OCI-M1 (cell line): ENCODE results near the gene HDAC4.
A peak's percentile ranks its signal among the peaks of the same experiment; 100 is the strongest.

Source experiments
- DNase-seq: peaks from one replicate; lab custom pipeline; 2025; lab: John Stamatoyannopoulos, UW

Gene HDAC4

GRCh38 chr2:239152239-239152915 lies 248.4 kb downstream of the HDAC4 start:
- no peak for DNase-seq

DNA sequence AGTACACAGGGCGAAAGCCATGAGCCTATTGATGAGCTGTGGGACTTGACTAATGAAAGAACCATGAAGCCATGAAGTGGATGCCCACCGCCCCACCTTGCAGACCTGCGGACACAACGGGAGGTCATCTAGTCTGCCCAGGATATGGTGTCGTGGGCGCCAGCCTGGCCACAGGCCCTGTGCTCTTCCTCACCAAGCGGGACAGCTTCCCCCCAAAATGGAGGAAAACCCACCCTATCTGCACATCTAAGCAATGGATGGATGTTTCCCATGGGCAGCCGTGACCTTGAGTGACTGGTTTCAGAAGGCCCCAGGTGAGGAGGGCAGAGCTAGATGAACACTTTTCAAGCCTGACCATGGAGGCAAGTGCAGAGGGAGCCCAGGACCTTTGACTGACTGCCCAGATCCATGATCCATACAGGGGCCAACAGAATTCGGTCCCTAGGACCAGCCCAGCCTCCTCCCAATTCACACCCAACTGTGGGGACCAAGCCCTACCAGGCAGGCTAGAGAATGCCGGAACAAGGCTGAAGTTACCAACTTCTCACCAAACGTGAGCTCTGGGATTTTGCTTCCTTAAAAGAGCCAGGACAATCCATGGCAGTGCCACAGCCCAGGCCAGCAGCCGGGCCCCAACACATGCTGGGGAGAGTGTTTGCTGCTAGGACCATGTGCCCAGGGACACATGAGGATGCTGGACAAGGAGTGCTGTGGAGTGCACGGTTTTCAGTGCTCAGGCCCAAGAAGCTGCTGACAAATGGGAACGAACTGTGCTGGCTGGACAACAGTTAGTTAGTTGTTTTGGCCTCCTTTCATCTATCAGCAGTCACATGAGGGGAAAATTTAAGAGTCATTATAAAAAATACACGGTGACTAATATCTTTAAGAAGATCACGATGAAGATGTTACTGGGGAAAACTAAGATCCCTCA lies 249.4 kb downstream of the HDAC4 start:
- DNase-seq: no peak

DNA sequence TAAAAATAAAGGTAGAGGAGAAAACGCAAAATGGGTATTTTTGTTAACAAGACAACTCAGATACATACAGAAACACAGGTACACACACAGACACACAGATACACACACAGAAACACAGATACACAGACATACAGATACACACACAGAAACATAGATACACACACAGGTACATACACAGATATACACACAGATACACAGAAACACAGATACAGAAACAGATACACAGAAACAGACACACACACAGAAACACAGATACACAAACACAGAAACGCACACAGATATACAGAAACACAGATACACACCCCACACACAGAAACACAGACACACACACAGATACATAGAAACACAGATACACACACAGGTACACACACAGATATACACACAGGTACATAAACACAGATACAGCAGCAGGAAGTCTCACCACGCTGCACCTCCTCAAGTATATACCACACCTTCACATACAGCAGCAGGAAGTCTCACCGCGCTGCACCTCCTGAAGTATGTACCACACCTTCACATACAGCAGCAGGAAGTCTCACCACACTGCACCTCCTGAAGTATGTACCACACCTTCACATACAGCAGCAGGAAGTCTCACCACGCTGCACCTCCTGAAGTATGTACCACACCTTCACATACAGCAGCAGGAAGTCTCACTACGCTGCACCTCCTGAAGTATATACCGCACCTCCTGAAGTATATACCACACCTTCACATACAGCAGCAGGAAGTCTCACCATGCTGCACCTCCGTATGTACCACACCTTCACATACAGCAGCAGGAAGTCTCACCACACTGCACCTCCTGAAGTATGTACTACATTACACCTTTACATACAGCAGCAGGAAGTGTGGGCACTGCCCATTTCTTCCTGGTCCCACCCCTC lies 250.5 kb downstream of the HDAC4 start:
- no peak for DNase-seq

- DNase-seq: no peak
Observed at GRCh38 chr2:239149501-239149900, 251.3 kb downstream of the HDAC4 start.

DNA sequence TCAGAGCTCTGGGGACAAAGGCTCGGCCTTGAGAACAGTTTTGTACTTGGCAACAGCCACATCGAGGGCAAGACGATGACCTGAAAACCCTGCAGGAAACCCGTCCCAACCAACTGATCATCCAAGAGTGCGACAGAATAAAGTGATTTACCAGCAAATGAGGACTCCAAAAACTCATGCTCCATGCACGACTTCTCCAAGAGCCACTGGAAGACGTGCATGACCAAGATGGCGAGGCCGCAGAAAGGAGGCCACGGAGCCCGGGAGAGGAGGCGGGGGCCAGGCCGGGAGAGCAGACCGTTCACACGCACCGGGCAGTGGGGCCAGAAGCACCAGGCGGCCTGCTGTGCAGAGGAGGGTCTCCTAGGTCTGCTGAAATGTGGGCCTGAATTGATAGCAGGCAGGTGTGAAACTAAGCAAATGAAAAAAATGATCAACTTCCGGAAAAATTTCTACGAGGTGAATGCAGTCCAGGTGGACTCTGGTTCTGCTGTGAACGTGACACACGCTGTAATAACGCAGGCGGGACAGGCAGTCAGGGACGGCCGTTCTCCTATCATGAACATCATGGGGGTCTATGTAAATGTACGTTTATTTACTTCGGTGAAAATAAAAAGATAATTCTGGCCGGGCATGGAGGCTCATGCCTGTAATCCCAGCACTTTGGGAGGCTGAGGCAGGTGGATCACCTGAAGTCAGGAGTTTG lies 252.2 kb downstream of the HDAC4 start:
- DNase-seq: no peak

DNA sequence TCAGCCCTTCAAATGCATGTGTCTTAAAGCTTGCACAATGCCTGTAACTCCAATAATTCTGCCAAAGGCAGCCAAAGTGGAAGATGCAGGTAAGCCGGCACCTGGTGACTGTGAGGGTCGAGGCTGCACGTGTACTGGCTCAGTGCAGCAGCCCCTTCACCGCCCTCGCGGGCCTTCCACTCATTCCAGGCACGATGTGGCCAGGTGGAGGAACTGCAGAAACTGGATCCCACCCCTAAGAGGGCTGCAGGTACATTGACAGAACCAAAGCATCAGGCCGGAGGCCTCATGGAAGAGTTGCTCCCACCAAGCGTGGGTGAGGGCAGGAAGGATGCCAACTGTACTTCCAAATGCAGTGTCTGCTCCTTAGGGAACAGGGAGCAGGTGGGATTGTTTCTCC lies 253.4 kb downstream of the HDAC4 start:
- no peak for DNase-seq

DNA sequence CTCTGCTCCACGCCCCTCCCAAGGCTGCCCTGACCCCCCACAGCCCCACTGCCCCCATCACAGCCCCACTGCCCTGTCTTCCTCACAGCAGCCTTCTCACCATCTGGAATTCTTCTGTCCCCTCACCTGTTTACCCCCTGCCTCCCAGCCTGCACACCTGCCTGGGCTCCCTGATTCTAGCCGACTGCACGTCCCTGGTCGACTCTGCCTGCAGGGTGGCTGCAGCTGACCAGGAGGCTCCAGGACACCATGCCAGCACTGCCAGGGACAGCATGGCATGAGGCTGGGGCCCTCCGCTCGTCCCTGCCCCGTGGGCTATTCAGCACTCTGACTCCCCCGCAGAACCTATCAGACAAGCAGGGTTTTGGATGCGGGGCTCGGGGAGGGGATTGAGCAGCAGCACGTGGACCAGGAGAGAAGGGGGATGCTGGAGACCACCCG lies 254.1 kb downstream of the HDAC4 start:
- no peak for DNase-seq

GRCh38 chr2:239146011-239146641 lies 254.7 kb downstream of the HDAC4 start:
- DNase-seq: no peak

DNA sequence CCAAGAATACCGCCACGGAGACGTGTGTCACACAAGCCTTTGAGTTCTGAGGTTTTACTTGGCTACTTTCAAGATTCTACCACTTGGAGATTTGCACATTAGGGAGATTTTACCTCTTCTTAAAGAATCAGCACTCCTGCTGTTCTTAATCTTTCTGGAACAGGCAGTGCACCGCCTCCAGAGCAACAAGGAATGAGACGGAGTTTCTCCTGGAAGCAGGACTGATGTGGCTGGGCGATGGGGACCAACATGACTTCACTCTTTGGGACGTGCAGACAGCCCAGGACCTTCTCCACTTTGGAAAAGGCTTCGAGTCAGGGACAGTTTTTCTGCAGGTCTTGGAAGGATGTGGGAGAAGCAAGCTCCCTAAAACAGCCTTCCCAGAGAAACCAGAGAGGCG lies 255.2 kb downstream of the HDAC4 start:
- DNase-seq: no peak

- DNase-seq: no peak
Observed at GRCh38 chr2:239145106-239145505, 255.7 kb downstream of the HDAC4 start.

GRCh38 chr2:239144713-239144999 lies 256.2 kb downstream of the HDAC4 start:
- DNase-seq: no peak

GRCh38 chr2:239143858-239144712 lies 256.7 kb downstream of the HDAC4 start:
- DNase-seq: peak; percentile 22

DNA sequence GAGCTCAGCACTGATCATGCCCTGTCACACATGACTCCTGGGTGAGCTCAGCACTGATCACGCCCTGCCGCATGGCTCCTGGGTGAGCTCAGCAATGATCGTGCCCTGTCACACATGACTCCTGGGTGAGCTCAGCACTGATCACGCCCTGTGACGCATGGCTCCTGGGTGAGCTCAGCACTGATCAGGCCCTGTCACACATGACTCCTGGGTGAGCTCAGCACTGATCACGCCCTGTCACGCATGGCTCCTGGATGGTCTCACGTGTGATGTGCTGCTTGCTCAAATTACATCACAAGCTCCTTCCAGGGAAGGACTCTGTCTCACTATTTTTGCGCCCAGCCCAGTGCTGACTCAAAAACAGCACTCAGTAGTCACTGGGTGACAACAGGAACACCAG lies 258.0 kb downstream of the HDAC4 start:
- no peak for DNase-seq

- DNase-seq: no peak
Observed at GRCh38 chr2:239142296-239142695, 258.5 kb downstream of the HDAC4 start.

GRCh38 chr2:239141021-239141760 lies 259.6 kb downstream of the HDAC4 start:
- DNase-seq: no peak

DNA sequence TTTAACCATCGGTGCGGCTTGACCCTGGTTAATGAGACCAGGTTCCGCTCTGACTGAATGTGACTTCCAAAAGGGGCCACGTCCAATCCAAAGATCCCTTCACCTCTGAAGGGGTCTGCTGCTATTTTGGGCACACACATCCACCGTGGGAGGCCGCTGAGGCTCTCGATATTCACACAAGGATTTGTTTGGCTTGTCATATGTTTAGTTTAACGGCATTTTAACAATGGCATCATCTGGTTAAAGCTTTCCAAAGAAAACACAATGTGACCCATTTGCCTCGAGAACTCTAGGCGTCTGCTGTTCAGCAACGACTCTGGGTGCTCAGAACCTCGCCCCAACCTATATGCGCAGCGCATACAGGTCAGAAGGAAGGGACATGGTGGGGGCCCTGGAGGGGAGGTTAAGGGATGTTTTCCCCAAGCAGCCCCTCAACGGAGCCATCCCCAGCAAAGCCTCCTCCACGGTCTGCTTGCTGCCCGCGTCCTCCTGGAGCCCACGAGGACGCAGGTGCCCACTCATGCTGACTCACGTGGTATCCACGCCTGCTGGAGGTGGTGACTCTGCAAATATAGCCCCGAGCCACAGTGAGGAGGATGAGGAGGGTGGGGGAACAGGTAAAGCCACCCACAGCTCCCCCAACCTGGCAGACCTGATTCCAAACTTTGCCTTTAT lies 260.3 kb downstream of the HDAC4 start:
- DNase-seq: no peak

GRCh38 chr2:239139566-239139965 lies 261.3 kb downstream of the HDAC4 start:
- DNase-seq: no peak

DNA sequence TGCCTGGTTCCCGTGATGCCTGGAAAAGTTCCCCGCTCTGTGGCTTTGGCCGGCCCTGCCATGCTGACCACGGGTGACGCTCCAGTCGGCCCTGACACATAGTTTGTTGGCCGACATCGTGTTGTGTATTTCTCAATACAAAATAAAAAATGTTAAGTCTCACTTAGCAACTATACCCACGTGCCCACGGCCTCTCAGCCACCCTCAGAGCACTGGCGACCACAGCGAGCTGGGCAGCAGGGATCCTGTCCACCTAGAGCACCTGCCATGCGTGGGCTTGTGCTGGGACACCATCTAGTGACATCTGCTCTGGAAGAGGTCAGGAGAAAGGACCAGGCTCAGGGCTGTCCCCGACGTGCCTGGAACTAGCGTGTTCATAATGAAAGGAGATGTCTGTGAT lies 261.7 kb downstream of the HDAC4 start:
- DNase-seq: no peak

DNA sequence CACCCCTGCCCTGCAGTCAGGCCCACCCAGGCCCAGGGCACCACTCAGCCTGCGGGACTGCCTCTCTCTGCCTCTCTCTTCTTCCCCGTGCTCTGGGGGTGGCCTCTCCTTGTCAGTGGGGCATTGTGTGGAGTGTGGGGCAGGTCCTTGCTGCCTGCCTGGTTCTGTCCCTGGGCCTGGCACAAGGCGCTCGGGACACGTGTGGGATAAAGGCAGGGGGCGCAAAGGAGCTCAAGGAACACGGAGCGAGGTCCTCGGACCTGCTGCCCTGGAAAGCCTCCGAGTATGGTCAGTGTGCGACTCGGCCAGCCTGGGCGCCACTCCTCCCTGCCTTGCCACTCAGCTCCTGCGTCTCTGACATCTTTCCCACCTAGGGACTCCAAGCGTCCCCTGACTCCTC lies 262.2 kb downstream of the HDAC4 start:
- DNase-seq: no peak
